ENCODE data around the gene KRTAP10-2.

Gene KRTAP10-2

GRCh38 chr21:44525391-44526095, 25.8 kb downstream of the KRTAP10-2 start:
- H3K4me2 ChIP-seq (ENCODE audit: low read depth, low read length, poor library complexity, severe bottlenecking) = no peak overlapping the region
- no peaks in the 10 kb centered on the region for H3K36me3 ChIP-seq (ENCODE audit: low read length)
- no peaks in the 10 kb centered on the region for H3K9me2 ChIP-seq (replicated peaks; ENCODE audit: insufficient read depth, low read length)
- no peaks in the 10 kb centered on the region for H3K79me2 ChIP-seq (ENCODE audit: insufficient read depth, low read length)
- H2AFZ ChIP-seq (ENCODE audit: low read depth, low read length, severe bottlenecking) = no peak overlapping the region
- no peaks in the 10 kb centered on the region for H4K20me1 ChIP-seq (ENCODE audit: low read depth, low read length)
- H3F3A ChIP-seq (ENCODE audit: insufficient read depth) = no peaks in the 10 kb centered on the region
- H3K9ac ChIP-seq (ENCODE audit: low read length) = no peak overlapping the region
- no peaks in the 10 kb centered on the region for H3K27me3 ChIP-seq (ENCODE audit: low read length)
- no peak overlapping the region for H3K27ac ChIP-seq (ENCODE audit: low read depth, low read length)
- H3K9me3 ChIP-seq (ENCODE audit: insufficient read depth, low read length) = peaks cover 16% of the 10 kb centered on the region; the same call in 1 of the 2 replicates
- H3K4me3 ChIP-seq (ENCODE audit: insufficient read depth, low read length, poor library complexity, severe bottlenecking) = no peak overlapping the region
- TF ChIP-seq EZH2phosphoT487 (conservative IDR thresholded peaks at IDR 0.05; ENCODE audit: low read length) (no peak), CTCF (IDR thresholded peaks at IDR 0.05; ENCODE audit: insufficient read depth, low read length, poor library complexity, severe bottlenecking) (no peak)

- Histone ChIP-seq H4K20me1 (ENCODE audit: low read depth, low read length) (no peaks in the 10 kb centered on the region), H3K27me3 (ENCODE audit: low read length) (no peaks in the 10 kb centered on the region), H3K4me3 (ENCODE audit: insufficient read depth, low read length, poor library complexity, severe bottlenecking) (no peak overlapping the region), H3F3A (ENCODE audit: insufficient read depth) (no peaks in the 10 kb centered on the region), H2AFZ (ENCODE audit: low read depth, low read length, severe bottlenecking) (no peak overlapping the region), H3K79me2 (ENCODE audit: insufficient read depth, low read length) (no peaks in the 10 kb centered on the region), H3K36me3 (ENCODE audit: low read length) (no peaks in the 10 kb centered on the region), H3K9me3 (ENCODE audit: insufficient read depth, low read length) (peaks cover 16% of the 10 kb centered on the region; the same call in 1 of the 2 replicates), H3K9me2 (replicated peaks; ENCODE audit: insufficient read depth, low read length) (no peaks in the 10 kb centered on the region), H3K9ac (ENCODE audit: low read length) (no peak overlapping the region), H3K27ac (ENCODE audit: low read depth, low read length) (no peak overlapping the region), H3K4me2 (ENCODE audit: low read depth, low read length, poor library complexity, severe bottlenecking) (no peak overlapping the region)
- TF ChIP-seq EZH2phosphoT487 (conservative IDR thresholded peaks at IDR 0.05; ENCODE audit: low read length) (no peak), CTCF (IDR thresholded peaks at IDR 0.05; ENCODE audit: insufficient read depth, low read length, poor library complexity, severe bottlenecking) (no peak)
Measured at GRCh38 chr21:44524414-44525371, 26.6 kb downstream of the KRTAP10-2 start.

GRCh38 chr21:44523567-44524413, 27.5 kb downstream of the KRTAP10-2 start:
- Histone ChIP-seq H3K4me3 (ENCODE audit: insufficient read depth, low read length, poor library complexity, severe bottlenecking) (no peak overlapping the region), H3K9me2 (replicated peaks; ENCODE audit: insufficient read depth, low read length) (no peaks in the 10 kb centered on the region), H3K79me2 (ENCODE audit: insufficient read depth, low read length) (no peaks in the 10 kb centered on the region), H3K9me3 (ENCODE audit: insufficient read depth, low read length) (peaks cover 16% of the 10 kb centered on the region; the same call in 1 of the 2 replicates), H3K27ac (ENCODE audit: low read depth, low read length) (no peak overlapping the region), H3K4me2 (ENCODE audit: low read depth, low read length, poor library complexity, severe bottlenecking) (no peak overlapping the region), H3K27me3 (ENCODE audit: low read length) (no peaks in the 10 kb centered on the region), H4K20me1 (ENCODE audit: low read depth, low read length) (no peaks in the 10 kb centered on the region), H3K36me3 (ENCODE audit: low read length) (no peaks in the 10 kb centered on the region), H2AFZ (ENCODE audit: low read depth, low read length, severe bottlenecking) (no peak overlapping the region), H3K9ac (ENCODE audit: low read length) (no peak overlapping the region), H3F3A (ENCODE audit: insufficient read depth) (no peaks in the 10 kb centered on the region)
- TF ChIP-seq CTCF (IDR thresholded peaks at IDR 0.05; ENCODE audit: insufficient read depth, low read length, poor library complexity, severe bottlenecking) = no peak
- TF ChIP-seq EZH2phosphoT487 (conservative IDR thresholded peaks at IDR 0.05; ENCODE audit: low read length) = no peak
